GM23338 (cell line): ENCODE results near the gene SEC16B. TPM values are rescaled to one million over a fixed set of nuclear protein-coding genes. Genes with fewer than 3 reads are reported as not detected.

Experiments
- ATAC-seq: fragments of 200-7000 bp; cut with Tn5 transposase; 3 replicates; pipeline ENCODE4 v1.9.1; 2020
- DNase-seq: peaks from one replicate; pipeline ENCODE4 v3.0.0-alpha.2; 2015; ENCODE audit warnings: low spot score
- H2AFZ ChIP-seq: fragments of 200-600 bp; sonication (generic); 2 replicates; pipeline ENCODE4 v1.8.0; 2016; ENCODE audit warnings: antibody characterized with exemption, mild to moderate bottlenecking, moderate library complexity
- H3F3A ChIP-seq: fragments of 200-600 bp; sonication (generic); replicated peaks from 2 replicates; pipeline ENCODE4 v1.8.0; 2017; ENCODE audit warnings: antibody characterized with exemption, mixed run types, low read depth
- H3K27ac ChIP-seq: fragments of 200-600 bp; sonication (generic); 2 replicates; pipeline ENCODE4 v1.6.1; 2016; ENCODE audit warnings: low read depth
- H3K27me3 ChIP-seq: fragments of 200-600 bp; sonication (generic); 2 replicates; pipeline ENCODE4 v1.8.0; 2016; ENCODE audit warnings: mild to moderate bottlenecking, mixed run types, moderate library complexity; ENCODE audit not compliant: insufficient read depth
- H3K36me3 ChIP-seq: fragments of 200-600 bp; sonication (generic); 2 replicates; pipeline ENCODE4 v1.8.0; 2016; ENCODE audit warnings: mild to moderate bottlenecking; ENCODE audit not compliant: insufficient read depth
- H3K4me1 ChIP-seq: fragments of 200-600 bp; sonication (generic); 2 replicates; pipeline ENCODE4 v1.8.0; 2016; ENCODE audit warnings: mild to moderate bottlenecking, moderate library complexity; ENCODE audit not compliant: insufficient read depth
- H3K4me2 ChIP-seq: fragments of 200-600 bp; sonication (generic); 2 replicates; pipeline ENCODE4 v1.7.1; 2017; ENCODE audit warnings: mixed run types
- H3K4me3 ChIP-seq: fragments of 200-600 bp; sonication (generic); 2 replicates; pipeline ENCODE4 v1.6.1; 2016; ENCODE audit warnings: mixed run types
- H3K79me2 ChIP-seq: fragments of 200-600 bp; sonication (generic); replicated peaks from 2 replicates; pipeline ENCODE4 v1.8.0; 2017; ENCODE audit warnings: mild to moderate bottlenecking; ENCODE audit not compliant: insufficient read depth
- H3K9me2 ChIP-seq: fragments of 200-600 bp; sonication (generic); 2 replicates; pipeline ENCODE4 v1.8.0; 2017; ENCODE audit not compliant: insufficient read depth
- H4K20me1 ChIP-seq: fragments of 200-600 bp; sonication (generic); replicated peaks from 2 replicates; pipeline ENCODE4 v1.8.0; 2017; ENCODE audit warnings: mild to moderate bottlenecking; ENCODE audit not compliant: insufficient read depth
- H3K27ac Mint-ChIP-seq: 2 replicates; pipeline ENCODE4 v1.8.0; 2020; ENCODE audit warnings: inconsistent platforms, mild to moderate bottlenecking, moderate library complexity, mixed read lengths
- H3K27me3 Mint-ChIP-seq: 3 replicates; pipeline ENCODE4 v1.8.0; 2022; ENCODE audit warnings: low read depth, mild to moderate bottlenecking, moderate library complexity, mixed read lengths, inconsistent platforms; ENCODE audit not compliant: insufficient read depth, poor library complexity
- H3K36me3 Mint-ChIP-seq: 3 replicates; pipeline ENCODE4 v1.8.0; 2021; ENCODE audit warnings: low read depth, mild to moderate bottlenecking, inconsistent platforms, moderate library complexity, mixed read lengths
- H3K4me1 Mint-ChIP-seq: 3 replicates; pipeline ENCODE4 v1.8.0; 2020; ENCODE audit warnings: mild to moderate bottlenecking, inconsistent platforms, mixed read lengths
- H3K4me3 Mint-ChIP-seq: 3 replicates; pipeline ENCODE4 v1.8.0; 2021; ENCODE audit warnings: moderate library complexity, mild to moderate bottlenecking, inconsistent platforms, mixed read lengths
- H3K9me3 Mint-ChIP-seq: 3 replicates; pipeline ENCODE4 v1.8.0; 2020; ENCODE audit warnings: moderate library complexity, mild to moderate bottlenecking, inconsistent platforms, mixed read lengths
- CREB1 ChIP-seq: fragments of 250-450 bp; sonication (Bioruptor Pico); IDR thresholded peaks from 2 replicates; pipeline ENCODE4 v1.5.0; 2020; ENCODE audit warnings: low read depth, mild to moderate bottlenecking, moderate library complexity
- CTCF ChIP-seq, 2 experiments: fragments of 200-600 bp in 1 of 2; sonication (generic) in 1 of 2; conservative IDR thresholded peaks; 2 replicates each; pipeline versions ENCODE4 v1.5.1 to v1.6.1; 2016 to 2017; ENCODE audit warnings: antibody characterized with exemption in 2 of 2, low read depth in 2 of 2, mild to moderate bottlenecking in 2 of 2, moderate library complexity in 1 of 2
- ETS1 ChIP-seq: IDR thresholded peaks from 2 replicates; pipeline ENCODE4 v1.6.1; 2016; ENCODE audit warnings: antibody characterized with exemption
- EZH2 ChIP-seq: fragments of 200-600 bp; sonication (generic); IDR thresholded peaks from one replicate; pipeline ENCODE4 v1.8.0; 2017; ENCODE audit warnings: antibody characterized with exemption, mild to moderate bottlenecking, low read depth; ENCODE audit not compliant: unreplicated experiment
- EZH2phosphoT487 ChIP-seq: fragments of 200-600 bp; sonication (generic); IDR thresholded peaks from one replicate; pipeline ENCODE4 v1.8.1; 2018; ENCODE audit warnings: antibody characterized with exemption; ENCODE audit not compliant: unreplicated experiment
- JUNB ChIP-seq: IDR thresholded peaks from one replicate; pipeline ENCODE4 v1.6.1; 2016; ENCODE audit warnings: antibody characterized with exemption; ENCODE audit not compliant: unreplicated experiment
- NANOG ChIP-seq: IDR thresholded peaks from 2 replicates; pipeline ENCODE4 v1.6.1; 2016; ENCODE audit warnings: antibody characterized with exemption, borderline replicate concordance
- POLR2AphosphoS5 ChIP-seq: IDR thresholded peaks from 2 replicates; pipeline ENCODE4 v1.6.1; 2016; ENCODE audit warnings: antibody characterized with exemption, low read depth
- REST ChIP-seq: IDR thresholded peaks from one replicate; pipeline ENCODE4 v1.6.1; 2018; ENCODE audit warnings: antibody characterized with exemption; ENCODE audit not compliant: unreplicated experiment
- STAT1 ChIP-seq: IDR thresholded peaks from one replicate; pipeline ENCODE4 v1.6.1; 2016; ENCODE audit warnings: antibody characterized with exemption; ENCODE audit not compliant: unreplicated experiment
- ZNF114 ChIP-seq: fragments of 250-450 bp; sonication (Bioruptor Pico); IDR thresholded peaks from 2 replicates; pipeline ENCODE4 v1.5.0; 2020; ENCODE audit warnings: mild to moderate bottlenecking, moderate library complexity
- ZNF331 ChIP-seq: fragments of 250-450 bp; sonication (Bioruptor Pico); IDR thresholded peaks from 2 replicates; pipeline ENCODE4 v1.5.0; 2020; ENCODE audit warnings: low read depth, mild to moderate bottlenecking, moderate library complexity
- ZNF462 ChIP-seq: fragments of 250-450 bp; sonication (Bioruptor Pico); IDR thresholded peaks from 2 replicates; pipeline ENCODE4 v1.5.0; 2020; ENCODE audit warnings: mild to moderate bottlenecking, moderate library complexity
- polyA plus RNA-seq: library from polyadenylated mRNA; unstranded; fragments of >200 nt; fragmentation: Nextera tagmentation; extraction: Ambion mirVana; gene quantifications from 2 replicates; pipeline ENCODE4 v1.2.1, GENCODE V29; 2016
- total RNA-seq: library from RNA; depleted of rRNA; stranded (reverse); fragments of >200 nt; shearing (Covaris generic); gene quantifications from 2 replicates; pipeline ENCODE4 v1.2.3, GENCODE V29; 2014

SEC16B gene
- total and polyA plus RNA-seq, 2 experiments from 2014 or later, result 0.29 to 1.2 TPM

GRCh38 chr1:177952249-177952648 lies 17.6 kb downstream of the SEC16B start:
- Histone ChIP-seq H3K27me3 (no peaks in the 10 kb centered on the region), H4K20me1 (no peaks in the 10 kb centered on the region), H3K4me3 (no peak overlapping the region), H3K4me2 (no peak overlapping the region), H3K36me3 (no peaks in the 10 kb centered on the region), H3F3A (no peaks in the 10 kb centered on the region), H3K4me1 (no peaks in the 10 kb centered on the region), H2AFZ (no peak overlapping the region), H3K27ac (no peak overlapping the region), H3K79me2 (no peaks in the 10 kb centered on the region), H3K9me2 (no peaks in the 10 kb centered on the region)
- Mint-ChIP-seq H3K36me3 (no peaks in the 10 kb centered on the region), H3K27ac (no peak overlapping the region), H3K9me3 (no peaks in the 10 kb centered on the region), H3K4me3 (no peak overlapping the region), H3K27me3 (peaks cover 5% of the 10 kb centered on the region), H3K4me1 (peaks cover 9% of the 10 kb centered on the region)
- TF ChIP-seq EZH2phosphoT487, result no peak
- TF ChIP-seq ETS1, result no peak
- TF ChIP-seq POLR2AphosphoS5, result no peak
- no peak for TF ChIP-seq CTCF (conservative IDR thresholded peaks at IDR 0.05; ENCODE audit: low read depth in 2 of 2)
- no peak for TF ChIP-seq ZNF331 (CRISPR knock-in tag)
- TF ChIP-seq CREB1, result no peak
- no peak for TF ChIP-seq REST
- TF ChIP-seq STAT1, result no peak
- no peak for TF ChIP-seq JUNB
- no peak for TF ChIP-seq ZNF114 (CRISPR knock-in tag)
- no peak for TF ChIP-seq ZNF462
- TF ChIP-seq EZH2, result no peak
- no peak for TF ChIP-seq NANOG
- ATAC-seq (no peak), DNase-seq (no peak)
